AG20443 (cell line): ENCODE measurements around the gene NPTXR.

Source experiments
- DNase-seq: peaks from one replicate; pipeline ENCODE4 v3.0.0; 2012; ENCODE audit warnings: low spot score, mixed read lengths

Gene NPTXR

GRCh38 chr22:38793721-38794466, 49.9 kb downstream of the NPTXR start, which contains the start of gene DNAL4:
DNAL4 (minus strand) TSS chr22:38794143; CDS start chr22:38782731, 11,412 bp downstream.
- peak; percentile 96 for DNase-seq

- no peak for DNase-seq
These were observed 50.5 kb downstream of the NPTXR start for GRCh38 chr22:38793317-38793716.

- DNase-seq = no peak
These were observed 51.0 kb downstream of the NPTXR start for GRCh38 chr22:38792833-38793232.

GRCh38 chr22:38789606-38790005, 54.2 kb downstream of the NPTXR start:
- no peak for DNase-seq

GRCh38 chr22:38788846-38789245, 55.0 kb downstream of the NPTXR start:
- no peak for DNase-seq

- peak; percentile 81 for DNase-seq
These were observed 55.6 kb downstream of the NPTXR start for GRCh38 chr22:38788021-38788816.

GRCh38 chr22:38786631-38787030, 57.2 kb downstream of the NPTXR start:
- DNase-seq = no peak

- DNase-seq = no peak
These were observed 59.0 kb downstream of the NPTXR start for GRCh38 chr22:38784856-38785255.

- no peak for DNase-seq
These were observed 59.8 kb downstream of the NPTXR start for GRCh38 chr22:38784035-38784434.

- no peak for DNase-seq
These were observed 60.7 kb downstream of the NPTXR start for GRCh38 chr22:38783095-38783615.

GRCh38 chr22:38782402-38783094, 61.3 kb downstream of the NPTXR start:
- DNase-seq = no peak

GRCh38 chr22:38781033-38781432, 62.8 kb downstream of the NPTXR start:
- DNase-seq = no peak

GRCh38 chr22:38777087-38777671, 66.6 kb downstream of the NPTXR start:
- DNase-seq = no peak

GRCh38 chr22:38776086-38776485, 67.7 kb downstream of the NPTXR start:
- DNase-seq = no peak

- DNase-seq = no peak
These were observed 68.2 kb downstream of the NPTXR start for GRCh38 chr22:38775656-38776055.

- no peak for DNase-seq
These were observed 69.2 kb downstream of the NPTXR start for GRCh38 chr22:38774496-38775166.

GRCh38 chr22:38773363-38773946, 70.4 kb downstream of the NPTXR start:
- no peak for DNase-seq

GRCh38 chr22:38772623-38772873, 71.3 kb downstream of the NPTXR start:
- DNase-seq = no peak

- DNase-seq = no peak
These were observed 73.4 kb downstream of the NPTXR start for GRCh38 chr22:38770257-38770949.
